AG04450 (cell line): ENCODE results near the gene GSE1. TPM values are rescaled to one million over a fixed set of nuclear protein-coding genes. Genes with fewer than 3 reads are reported as not detected.

Source experiments
- CTCF ChIA-PET: fragments of 300-600, 350-600 bp; formaldehyde crosslinking; extraction: SDS; loops from one replicate; lab custom pipeline; 2022; ENCODE audit warnings: antibody characterized with exemption, inconsistent platforms; lab: Charles Lee
- POLR2A ChIA-PET: fragments of 350-600 bp; formaldehyde crosslinking; extraction: SDS; loops from one replicate; lab custom pipeline; 2021; ENCODE audit warnings: antibody characterized with exemption, inconsistent platforms; lab: Yijun Ruan, JAX
- DNase-seq: peaks from one replicate; pipeline ENCODE4 v3.0.0-alpha.2; 2011; ENCODE audit warnings: low read depth, low spot score
- H3K27ac ChIP-seq: one replicate; pipeline ENCODE4 v1.5.1; 2012; ENCODE audit warnings: low read depth, low read length, control low read depth
- H3K27me3 ChIP-seq: one replicate; pipeline ENCODE4 v1.6.0; 2012; ENCODE audit warnings: low read length; ENCODE audit not compliant: control insufficient read depth, insufficient read depth
- H3K4me3 ChIP-seq: 2 replicates; pipeline ENCODE4 v1.5.1; 2011; ENCODE audit warnings: mild to moderate bottlenecking, low read depth, low read length, control low read depth
- H3K9me3 ChIP-seq: 2 replicates; pipeline ENCODE4 v1.5.1; 2012; ENCODE audit warnings: low read length; ENCODE audit not compliant: control insufficient read depth, insufficient read depth
- CTCF ChIP-seq: IDR thresholded peaks from 2 replicates; pipeline ENCODE4 v1.5.1; 2011; ENCODE audit warnings: low read depth, low read length, control low read depth, inconsistent platforms
- polyA plus RNA-seq: library from polyadenylated mRNA; depleted of rRNA; stranded (reverse); fragments of >200 nt; gene quantifications from 2 replicates; pipeline ENCODE4 v1.2.3, GENCODE V29; 2011

Gene GSE1
- polyA plus RNA-seq, 1 experiment = 18.2 TPM

DNA sequence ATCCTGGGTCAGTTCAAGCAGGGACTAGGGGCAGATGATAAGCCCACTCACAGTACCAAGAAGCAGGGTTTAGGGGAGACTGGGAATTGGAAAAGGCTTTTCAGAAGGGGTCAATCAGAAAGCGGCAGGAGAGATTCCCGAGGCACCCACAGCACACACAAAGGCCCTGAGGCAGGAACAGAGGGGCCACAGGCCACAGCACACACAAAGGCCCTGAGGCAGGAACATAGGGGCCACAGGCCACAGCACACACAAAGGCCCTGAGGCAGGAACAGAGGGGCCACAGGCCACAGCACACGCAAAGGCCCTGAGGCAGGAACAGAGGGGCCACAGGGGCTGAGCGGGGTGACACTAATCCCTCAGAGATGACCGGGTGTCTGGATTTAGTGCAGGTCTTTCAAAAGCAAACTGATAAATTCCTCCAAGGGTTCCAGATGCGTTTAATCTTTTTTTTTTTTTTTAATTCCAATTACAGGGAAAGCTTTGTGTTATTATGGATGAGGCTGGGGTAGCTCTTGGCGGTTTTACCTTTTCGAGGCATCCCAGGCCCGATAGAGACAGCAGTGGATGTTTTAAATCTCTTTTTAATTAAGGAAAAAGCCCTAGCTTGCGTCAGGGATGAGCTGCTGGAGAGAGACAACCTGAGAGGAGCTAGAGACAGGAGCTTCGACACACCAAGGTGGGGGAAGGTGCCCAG, 106.6 kb downstream of the GSE1 start:
- Histone ChIP-seq H3K27ac (no peak overlapping the region), H3K27me3 (no peaks in the 10 kb centered on the region), H3K4me3 (no peak overlapping the region), H3K9me3 (no peaks in the 10 kb centered on the region)
- DNase-seq = no peak
- POLR2A ChIA-PET = no interaction called here
- CTCF ChIA-PET = interaction anchor here (0.7 to 1.8 kb wide), 5 partner anchors 9 to 287 kb away, joined by 3 to 10 read pairs (median 5); no protein-coding TSS in a partner anchor
- TF ChIP-seq CTCF = no peak

DNA sequence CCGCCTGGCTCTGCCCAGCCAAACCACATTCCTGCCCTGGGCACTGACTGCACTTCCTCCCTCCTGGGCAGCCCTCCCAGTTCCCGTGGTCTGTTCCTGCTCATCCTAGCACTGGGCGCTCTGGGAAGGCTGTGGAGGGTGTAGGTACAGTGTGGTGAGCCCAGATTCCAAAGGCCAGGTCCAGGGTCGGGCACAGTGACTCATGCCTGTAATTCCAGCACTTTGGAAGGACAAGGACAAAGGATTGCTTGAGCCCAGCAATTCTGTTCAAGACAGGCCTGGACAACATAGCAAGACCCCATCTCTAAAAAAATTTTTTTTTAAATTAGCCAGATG, 107.1 kb downstream of the GSE1 start:
- TF ChIP-seq CTCF = no peak
- CTCF ChIA-PET = interaction anchor here (0.7 to 1.8 kb wide), 3 partner anchors 44 to 287 kb away, joined by 3 to 10 read pairs (median 6); no protein-coding TSS in a partner anchor
- H3K27me3 ChIP-seq = no peaks in the 10 kb centered on the region
- DNase-seq = no peak
- no peak overlapping the region for H3K27ac ChIP-seq
- H3K4me3 ChIP-seq = no peak overlapping the region
- no peaks in the 10 kb centered on the region for H3K9me3 ChIP-seq
- POLR2A ChIA-PET = interaction anchor here (0.7 kb wide), 1 partner anchor 857 kb away, joined by 3 read pairs; no protein-coding TSS in a partner anchor

- no peak overlapping the region for H3K27ac ChIP-seq
- TF ChIP-seq CTCF = no peak
- no peak for DNase-seq
- no peak overlapping the region for H3K4me3 ChIP-seq
- CTCF ChIA-PET = interaction anchor here (0.7 kb wide), 1 partner anchor 456 kb away, joined by 8 read pairs; no protein-coding TSS in a partner anchor
- no peaks in the 10 kb centered on the region for H3K27me3 ChIP-seq
- H3K9me3 ChIP-seq = no peaks in the 10 kb centered on the region; the same call in 1 of the 2 replicates
- POLR2A ChIA-PET = no interaction called here
These were observed 109.2 kb downstream of the GSE1 start for GRCh38 chr16:85722128-85722893.

GRCh38 chr16:85724126-85724879, 111.2 kb downstream of the GSE1 start:
- no peaks in the 10 kb centered on the region; the same call in 1 of the 2 replicates for H3K9me3 ChIP-seq
- no peak overlapping the region for H3K4me3 ChIP-seq
- H3K27me3 ChIP-seq = no peaks in the 10 kb centered on the region
- CTCF ChIA-PET = no interaction called here
- POLR2A ChIA-PET = no interaction called here
- no peak for DNase-seq
- no peak overlapping the region for H3K27ac ChIP-seq
- TF ChIP-seq CTCF = no peak
